ENCODE measurements around the gene PKD1L1.

The PKD1L1 gene

DNA sequence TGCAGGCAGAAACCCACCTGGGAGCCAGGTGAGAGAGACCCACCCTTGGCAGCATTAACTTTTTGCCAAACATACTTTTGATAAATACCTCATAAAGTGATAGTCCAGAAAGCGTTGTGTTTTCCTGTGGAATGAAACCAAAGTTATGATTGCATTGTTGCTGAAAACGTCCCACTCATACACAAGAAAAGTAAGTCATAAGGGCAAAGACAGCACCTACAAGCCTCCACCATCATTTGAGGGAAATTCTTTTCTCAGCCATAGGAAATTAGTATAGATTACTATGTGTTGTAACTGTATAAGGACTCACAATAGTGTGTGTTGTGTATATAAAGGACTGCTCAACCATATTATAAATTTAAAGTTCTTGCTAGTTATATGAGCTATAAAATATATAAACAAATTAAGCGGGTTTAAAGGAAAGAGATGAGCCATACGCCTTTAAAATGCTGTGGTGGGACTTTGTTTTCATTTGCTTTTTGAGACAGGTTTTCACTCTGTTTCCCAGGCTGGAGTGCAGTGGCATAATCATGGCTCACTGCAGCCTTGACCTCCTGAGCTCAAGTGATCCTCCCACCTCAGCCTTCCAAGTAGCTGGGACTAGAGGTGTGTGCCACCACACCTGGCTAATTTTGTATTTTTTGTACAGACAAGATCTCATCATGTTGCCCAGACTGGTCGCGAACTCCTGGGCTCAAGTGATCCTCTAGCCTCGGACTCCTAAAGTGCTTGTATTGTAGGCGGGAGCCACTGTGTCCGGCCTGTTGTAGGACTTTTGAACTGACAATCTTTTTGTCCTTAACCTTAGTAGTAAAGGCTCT is 160.8 kb downstream of the PKD1L1 start:
- no peak for DNase-seq

DNA sequence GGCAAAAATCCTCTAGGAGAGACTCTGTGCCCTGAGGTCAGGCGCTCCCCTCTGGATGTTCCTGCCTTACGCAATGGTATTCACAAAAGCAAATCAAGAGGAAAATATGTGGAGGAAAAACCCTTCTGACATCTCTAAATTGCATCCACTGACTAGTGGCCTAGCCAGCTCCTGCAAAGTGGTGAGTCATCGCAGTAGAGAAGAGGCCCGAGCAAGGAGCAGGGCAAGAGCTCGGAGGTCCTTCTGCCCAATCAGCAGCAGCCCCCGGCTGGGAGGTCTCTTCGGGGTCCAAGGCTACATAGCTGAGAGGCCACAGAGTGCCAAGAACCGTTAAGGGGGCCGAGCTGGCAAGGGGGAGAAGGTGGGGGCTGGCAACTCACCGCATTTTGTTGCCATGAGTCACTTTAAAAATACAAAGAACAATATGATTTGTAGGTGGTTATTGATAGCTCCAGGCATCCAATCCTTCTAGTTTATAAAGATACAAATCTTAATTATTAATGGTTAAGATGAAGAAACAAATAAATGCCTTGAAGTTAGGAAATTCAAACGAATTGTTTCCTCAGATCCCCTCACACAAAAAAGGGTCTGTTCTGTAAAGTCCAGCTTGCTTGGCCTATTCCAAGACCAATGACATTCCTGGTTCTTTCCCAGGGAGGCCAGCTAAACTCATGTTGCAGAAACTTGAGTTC is 161.6 kb downstream of the PKD1L1 start:
- no peak for DNase-seq

DNA sequence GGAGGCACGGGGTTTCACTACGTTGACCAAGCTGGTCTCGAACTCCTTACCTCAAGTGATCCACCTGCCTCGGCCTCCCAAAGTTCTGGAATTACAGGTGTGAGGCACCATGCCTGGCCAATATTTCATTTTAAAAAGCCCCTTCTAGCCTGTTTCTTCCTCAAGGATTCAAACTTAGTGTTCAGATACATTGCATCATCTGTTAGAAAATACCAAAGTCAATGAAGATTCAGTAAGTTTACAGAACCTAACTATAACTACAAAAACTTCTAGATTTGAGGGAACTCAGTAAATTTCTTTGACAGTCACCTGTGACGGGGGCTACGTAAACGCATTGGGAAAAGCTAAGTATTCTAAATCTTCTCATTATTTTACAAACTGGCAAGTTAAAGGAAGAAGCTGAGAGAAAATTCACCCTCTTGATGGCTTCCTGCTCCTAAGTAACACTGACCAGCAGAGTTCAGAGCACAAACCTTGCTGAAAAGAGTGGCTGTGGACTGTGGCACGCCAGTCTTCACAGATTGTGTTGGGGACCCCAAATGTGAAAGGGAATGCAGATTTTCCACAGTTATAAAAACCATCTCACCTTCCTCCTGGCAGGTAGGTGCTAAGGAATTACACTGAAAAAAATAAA is 162.2 kb downstream of the PKD1L1 start:
- no peak for DNase-seq

DNA sequence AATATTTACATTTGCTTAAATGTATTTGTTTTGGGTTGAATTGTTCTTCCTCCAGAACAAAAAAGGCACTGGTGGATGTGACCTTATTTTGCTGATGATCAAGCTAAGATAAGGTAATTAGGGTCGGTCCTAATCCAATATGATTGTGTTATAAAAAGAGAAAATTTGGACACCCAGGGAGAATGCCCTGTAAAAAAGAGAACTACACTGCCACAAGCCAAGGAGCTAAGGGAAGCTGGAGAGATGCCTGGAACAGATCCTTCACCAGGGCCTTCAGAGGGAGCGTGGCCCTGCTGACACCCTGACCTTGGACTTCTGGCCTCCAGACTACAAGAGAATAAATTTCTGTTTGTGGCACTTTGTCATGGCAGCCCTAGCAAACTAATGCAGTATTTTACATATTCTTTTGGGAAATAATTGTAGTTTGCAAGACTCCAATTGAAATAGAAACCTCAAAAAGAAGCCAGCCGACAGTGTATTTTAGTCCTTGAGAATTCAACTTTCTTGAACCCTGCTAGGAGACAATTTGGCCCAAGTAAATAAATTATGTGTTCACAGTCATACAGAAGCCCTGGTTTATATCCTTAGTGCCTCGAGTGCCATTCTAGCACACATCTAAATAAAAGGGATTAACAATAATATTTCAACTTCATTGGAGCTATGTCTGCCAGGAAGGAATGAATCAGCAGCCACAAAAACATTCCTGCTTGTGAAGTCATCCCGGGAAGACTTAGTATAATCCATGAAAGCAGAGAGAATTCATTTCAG is 164.6 kb downstream of the PKD1L1 start:
- no peak for DNase-seq

DNA sequence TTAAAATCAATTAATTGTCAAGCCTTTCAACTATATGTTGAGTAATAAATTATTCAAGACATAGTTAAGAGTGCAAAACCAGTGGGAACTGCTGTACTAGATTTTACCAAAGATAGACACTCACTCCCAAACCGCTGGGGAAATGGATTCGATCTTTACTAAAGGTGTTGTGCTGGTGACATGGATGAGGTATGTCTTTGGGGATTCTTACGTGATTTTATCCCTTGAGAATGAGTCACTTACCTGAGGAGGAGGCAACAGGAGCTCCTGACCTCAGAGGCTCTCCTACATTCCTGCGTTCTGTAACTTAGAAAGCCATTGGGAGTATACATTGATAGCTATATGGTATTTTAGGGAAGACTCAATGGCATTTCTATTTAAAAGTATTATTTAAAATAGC is 165.5 kb downstream of the PKD1L1 start:
- no peak for DNase-seq

DNA sequence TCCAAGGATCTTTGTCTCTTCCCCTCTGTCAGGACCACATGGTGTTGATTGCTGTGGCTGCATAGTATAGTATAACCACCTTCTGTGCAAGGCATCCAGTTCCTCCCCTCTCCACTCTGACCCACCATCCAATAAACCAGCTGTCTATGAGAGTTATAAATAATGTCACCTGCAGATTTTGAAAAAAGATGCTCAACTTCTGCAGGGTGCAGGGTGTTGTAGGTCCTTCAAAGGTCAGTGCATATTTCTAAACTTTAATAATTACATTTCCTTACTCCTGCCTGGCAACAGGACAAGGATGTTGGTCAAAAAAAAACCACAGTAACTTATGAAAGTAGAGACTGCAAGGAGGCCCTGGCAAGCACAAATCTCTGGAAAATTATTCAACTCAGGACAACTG is 166.2 kb downstream of the PKD1L1 start:
- no peak for DNase-seq

DNA sequence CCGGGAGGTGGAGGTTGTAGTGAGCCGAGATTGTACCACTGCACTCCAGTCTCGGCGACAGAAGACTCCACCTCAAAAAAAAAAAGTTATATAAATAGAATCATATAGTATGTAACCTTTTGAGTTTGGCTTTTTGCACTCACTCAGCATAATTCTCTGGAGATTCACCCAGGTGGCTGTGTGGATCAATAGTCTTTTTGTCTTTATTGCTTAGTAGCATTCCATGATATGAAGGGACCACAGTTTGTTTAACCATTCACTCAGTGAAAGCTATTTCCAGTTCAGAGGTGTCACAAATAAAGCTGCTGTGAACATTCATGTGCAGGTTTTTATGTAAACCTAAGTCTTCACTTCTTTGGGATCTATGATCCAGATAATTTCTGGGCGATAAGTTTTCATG is 167.7 kb downstream of the PKD1L1 start:
- DNase-seq: no peak

DNA sequence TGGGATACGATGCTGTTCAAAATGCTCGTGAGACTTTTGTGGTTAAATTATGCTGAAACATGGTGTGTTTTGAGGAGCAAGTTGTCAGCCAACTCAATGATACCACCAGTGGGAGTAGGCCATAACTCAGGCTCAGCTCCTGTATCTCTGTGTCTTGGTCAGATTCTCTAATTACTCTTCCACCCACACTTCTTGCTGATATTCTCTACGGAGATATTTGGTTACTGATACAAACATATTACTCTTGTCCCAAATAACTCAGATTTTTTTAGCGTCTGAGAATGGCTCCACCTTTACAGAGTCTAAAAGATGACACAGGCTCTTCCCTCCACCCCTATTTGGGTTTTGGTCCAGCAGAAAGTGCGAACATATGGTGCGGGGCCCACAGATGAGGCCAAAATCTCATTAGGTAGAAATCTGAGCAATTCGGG is 168.9 kb downstream of the PKD1L1 start:
- no peak for DNase-seq

DNA sequence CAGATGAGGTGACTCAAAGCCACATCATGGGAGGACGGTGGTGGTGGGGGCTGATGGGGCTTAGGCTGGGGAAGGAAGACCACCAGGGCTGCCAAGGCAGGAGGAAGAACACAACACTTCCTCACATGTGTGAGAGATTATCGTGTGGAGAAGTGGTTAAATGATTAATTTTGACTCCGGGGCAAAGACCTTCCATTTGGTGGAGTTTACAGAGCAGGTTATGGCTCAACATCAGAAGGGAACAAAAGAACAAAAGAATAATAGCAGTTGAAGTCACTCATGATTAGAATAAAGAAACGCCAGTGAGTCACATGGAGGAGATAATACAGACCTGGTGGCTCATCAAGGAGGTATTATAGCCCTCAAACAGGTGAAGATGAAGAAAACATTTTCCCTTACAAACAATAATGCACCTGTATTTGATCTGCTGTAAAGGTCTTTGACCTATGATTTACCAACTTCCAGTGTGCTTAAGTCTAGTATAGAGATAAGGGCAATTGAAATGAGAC is 170.1 kb downstream of the PKD1L1 start:
- no peak for DNase-seq

DNA sequence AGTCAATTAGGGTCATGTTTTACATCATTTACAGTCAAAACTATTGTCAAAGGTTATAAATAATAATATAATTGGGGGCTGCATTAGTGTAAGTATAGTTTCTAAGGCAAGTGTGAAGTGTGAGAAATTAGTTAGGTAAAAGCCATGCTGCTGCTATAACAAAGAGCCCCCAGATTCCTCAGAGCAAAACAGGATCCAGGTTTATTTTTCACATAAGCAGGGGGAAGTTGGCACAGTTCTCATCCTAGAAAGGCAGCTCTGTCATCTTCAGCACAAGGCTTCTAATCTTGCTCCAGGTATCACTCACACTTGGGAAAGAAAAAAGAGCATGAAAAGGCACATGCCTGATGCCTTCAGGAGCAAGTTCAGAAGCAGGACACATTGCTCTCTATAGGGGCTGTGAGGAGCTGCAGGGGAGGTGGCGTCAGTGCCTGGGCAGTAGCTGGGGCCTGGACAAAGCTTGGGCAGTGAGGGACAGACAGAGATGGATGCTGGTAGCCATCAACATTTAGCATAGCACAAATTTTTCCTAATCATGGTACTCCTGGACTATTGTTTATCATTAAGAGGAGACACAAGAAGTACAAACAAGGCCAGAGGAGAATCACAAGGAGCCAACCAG is 170.6 kb downstream of the PKD1L1 start:
- no peak for DNase-seq

DNA sequence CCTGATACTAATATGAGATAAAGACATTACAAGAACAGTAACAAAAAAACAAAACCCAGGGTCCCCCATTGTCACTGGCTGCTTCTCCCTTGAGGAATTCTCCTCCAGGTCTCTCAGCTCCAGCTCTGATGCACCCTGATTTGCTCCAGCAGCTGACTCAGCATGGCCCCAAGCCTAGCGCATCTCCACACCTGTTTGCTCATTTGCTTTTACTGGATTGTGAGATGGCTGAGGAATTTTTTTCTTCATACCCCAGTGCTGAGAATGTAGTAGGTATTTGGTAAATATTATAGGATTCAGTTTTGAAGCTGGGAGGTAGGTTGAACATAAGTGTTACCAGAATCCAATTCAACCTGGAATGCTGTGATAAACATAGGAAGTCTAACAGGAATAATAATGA is 171.9 kb downstream of the PKD1L1 start:
- no peak for DNase-seq

DNA sequence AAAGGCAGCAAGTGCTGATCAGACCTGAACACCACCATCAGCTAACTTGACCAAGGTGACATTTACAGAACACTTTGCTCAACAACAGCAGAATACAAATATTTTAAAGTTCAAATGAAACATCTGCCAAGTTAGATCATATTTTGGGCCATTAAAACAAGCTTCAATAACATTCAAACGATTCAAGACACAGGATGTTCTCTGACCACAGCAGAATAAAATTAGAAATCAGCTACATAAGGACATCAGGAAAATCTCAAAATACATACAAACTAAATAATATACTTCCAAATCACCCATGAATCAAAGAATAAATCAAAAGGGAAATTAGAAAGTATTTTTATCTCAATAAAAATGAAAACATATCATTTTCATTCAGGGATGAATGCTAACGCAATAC is 173.0 kb downstream of the PKD1L1 start:
- DNase-seq: no peak

DNA sequence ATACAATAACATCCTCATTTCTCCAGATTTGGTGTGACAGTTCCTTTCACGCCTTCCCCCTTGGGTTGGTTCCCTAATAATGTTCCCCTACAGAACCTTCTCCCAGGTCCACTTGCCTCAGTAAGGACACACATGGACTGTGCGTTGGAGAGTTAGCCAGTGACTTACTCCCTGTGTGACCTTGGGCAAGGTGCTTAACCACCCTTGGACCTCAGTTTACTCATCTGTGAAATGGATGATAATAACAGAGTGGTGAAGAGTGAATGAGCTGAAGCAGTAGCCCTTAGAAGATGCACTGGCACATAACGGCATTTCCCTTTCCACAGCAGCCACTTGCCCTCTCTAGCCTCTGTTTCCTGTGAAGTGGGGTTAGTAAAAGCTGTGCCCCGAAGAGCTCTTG is 175.8 kb downstream of the PKD1L1 start:
- DNase-seq: no peak

DNA sequence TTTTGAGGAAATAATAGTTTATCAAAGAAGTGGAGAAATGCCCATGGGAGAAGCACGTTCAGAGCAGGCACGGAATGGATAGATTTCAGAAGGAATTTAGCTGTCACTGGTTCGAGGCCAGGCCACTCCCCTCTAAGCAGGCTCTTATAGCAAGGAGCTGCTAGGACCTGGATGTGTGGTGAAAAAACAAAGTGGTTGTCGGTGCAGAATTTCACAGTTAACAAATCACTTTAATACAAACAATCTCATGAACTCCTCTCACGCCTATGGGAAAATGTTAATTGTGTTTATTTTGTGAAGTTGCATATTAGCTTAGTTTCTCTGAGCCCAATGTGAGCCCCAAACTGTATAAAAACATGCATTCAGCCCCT is 176.3 kb downstream of the PKD1L1 start:
- no peak for DNase-seq

DNA sequence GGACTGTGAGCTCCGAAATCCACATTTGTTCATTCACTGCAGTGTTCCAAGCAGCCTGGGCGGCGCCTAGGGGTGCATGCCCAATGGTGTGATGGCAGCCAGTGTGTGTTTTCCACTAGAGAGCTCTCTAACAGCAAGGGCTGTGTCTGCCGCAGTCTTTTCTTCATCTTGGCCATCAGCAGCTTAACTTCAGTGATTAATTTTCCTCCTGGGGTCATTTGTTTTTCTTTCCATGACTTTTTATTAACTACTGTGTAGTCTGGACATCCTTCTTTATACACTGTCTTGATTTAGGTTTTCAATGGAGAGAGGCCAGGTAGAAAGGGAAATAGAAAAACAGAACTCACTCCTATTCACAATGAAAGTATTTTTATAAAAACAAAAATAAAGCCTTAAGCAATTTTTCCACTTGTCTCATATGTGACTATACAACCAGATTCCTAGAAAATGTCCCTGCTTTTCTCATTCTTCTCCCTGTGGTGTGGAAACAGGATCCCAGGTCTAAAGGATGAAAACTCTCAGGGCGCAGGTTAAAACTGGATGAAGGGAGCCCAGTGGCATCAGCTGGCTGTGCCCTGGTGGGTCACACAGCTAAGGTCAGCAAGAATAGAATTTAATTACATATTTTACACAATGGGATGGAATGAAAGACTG is 176.8 kb downstream of the PKD1L1 start:
- no peak for DNase-seq

DNA sequence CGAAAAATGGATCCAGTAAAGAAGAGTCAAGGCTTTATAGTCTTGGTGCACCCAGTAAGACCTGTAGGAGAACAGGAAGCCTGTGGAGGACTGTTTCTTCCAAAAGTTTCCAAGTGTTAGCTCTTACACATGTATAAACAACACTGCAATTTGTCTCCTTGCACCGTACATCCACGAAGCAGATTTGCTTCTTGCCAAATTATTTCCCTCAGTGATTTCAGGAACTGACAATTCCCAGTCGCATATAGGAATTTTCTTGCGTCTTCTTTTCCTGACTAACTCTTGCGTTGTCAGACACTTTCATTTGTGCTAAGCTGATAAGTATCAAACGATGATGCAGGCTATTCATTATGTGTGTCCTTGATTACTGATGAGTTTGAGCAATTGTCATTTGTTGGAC is 182.1 kb downstream of the PKD1L1 start:
- DNase-seq: no peak

DNA sequence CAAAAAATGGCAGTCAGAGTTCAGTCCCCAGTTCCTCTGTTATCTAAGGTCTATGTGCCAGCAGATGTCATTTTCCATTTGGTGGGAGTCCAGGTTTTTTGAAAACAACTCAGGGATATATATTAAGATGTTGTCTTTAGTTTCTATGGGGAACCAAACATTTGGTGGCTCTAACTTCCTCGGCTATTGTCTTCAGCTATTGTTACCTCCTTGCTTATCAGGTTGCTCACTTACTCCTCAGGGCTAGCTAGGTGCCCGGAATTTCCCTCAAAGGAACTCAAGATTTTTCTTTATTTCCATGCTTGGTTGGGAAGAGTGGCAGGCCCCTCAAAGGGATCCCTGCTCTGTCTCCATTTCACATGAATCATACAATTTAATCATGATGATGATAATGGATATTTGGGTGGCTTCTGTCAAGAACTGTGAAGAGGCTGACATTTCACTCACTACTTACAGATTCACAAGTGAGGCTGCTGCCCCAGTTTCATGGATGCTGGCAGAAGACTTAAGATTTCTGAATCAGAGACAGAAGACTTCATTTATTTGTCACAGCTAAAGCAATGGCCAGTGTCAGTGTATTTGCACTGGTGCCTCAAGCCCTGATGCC is 182.8 kb downstream of the PKD1L1 start:
- DNase-seq: no peak

DNA sequence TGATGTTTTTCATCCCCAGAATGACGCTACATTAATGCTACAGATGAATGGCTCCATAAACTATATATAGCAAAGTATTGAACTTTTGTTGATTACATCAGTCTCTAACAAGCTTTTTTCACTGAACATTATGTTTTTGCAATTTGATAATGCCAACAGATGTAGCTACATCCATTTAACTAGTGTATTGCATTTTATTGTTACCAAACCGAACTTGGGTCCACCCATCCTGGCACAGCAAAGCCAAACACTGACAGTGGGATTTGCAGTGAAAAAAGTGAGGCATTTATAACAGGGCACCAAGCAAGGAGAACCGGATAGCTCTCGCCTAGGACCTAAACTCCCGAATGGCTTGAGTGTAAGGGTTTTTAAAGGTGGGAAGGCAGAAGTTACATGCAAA is 183.5 kb downstream of the PKD1L1 start:
- no peak for DNase-seq

DNA sequence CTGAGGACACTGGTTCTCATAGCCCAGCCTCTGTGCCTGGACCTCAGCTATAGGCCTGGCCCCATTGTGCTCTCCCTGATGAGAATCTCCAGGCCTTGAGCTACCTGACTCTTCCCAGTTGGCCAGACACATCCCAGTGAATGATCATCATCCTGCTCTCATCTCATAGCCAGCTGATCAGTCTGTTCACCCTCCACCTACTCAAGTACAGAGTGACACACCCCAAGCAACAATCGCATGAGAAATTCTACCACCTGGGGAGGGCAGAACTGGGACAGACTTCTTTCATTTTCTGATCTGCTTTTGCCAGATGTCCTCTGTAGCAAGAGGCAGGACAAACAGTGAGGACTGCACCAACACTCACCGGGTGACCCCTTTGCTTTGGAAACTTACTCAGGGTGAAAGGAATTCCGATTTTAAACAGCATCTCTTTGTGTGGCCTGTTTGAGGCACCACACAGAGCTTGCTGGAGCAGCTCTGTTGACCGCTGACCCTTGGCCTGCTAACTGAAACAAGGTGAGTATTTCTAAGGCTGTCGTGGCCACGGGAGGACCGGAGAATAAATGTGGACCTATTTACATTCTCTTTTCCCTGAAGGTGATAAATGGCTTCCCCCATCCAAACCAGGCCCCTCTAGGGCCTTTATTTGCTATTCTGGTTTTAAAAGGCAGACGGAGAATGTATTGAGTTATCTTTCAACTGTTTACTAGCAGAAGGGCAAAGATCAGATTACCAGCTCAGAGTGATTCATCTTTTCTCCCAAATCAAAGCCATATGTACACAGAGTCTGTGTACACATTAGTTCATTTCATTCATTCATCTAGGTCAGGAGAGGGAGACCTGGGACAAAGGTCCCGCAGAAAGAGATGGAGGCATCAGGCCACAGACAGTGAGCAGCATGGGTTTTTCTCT is 184.9 kb downstream of the PKD1L1 start:
- no peak for DNase-seq

DNA sequence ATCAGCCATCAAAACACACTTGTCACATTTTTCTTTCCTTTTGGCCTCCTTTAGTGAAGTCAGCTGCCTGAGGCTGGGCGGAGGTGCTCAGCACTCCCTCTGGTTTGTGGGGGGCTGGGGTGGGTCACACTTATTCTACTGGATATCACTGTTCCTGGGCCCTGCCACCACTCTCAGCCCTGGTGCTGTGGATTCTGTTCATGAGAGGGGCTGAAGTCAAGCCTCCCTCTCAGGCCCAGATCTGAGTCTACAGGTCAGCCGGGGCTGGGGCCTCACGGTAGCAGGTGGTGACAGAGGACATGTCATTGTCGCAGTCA is 185.6 kb downstream of the PKD1L1 start:
- DNase-seq: no peak

DNA sequence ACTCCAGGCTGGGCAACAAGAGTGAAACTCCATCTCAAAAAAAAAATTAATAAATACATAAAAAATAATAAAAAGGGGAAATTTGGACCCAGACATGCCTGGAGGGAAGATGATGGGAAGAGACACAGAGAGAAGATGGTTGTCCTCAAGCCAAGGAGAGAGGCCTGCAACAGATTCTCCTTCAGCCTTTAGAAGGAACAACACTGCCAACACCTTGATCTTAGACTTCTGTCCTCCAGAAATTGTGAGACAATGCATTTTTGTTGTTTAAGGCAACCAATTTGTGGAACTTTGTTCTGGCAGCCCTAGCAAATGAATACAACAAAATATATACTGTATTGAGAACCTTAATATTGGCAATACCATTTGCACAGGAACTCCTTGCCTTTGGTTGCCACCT is 186.1 kb downstream of the PKD1L1 start:
- no peak for DNase-seq

Data from CD4-positive, alpha-beta T cell treated with Interleukin-17A for 1 hour (primary cell).